Measurements from ENCODE around the gene ACACB.

ACACB gene

DNA sequence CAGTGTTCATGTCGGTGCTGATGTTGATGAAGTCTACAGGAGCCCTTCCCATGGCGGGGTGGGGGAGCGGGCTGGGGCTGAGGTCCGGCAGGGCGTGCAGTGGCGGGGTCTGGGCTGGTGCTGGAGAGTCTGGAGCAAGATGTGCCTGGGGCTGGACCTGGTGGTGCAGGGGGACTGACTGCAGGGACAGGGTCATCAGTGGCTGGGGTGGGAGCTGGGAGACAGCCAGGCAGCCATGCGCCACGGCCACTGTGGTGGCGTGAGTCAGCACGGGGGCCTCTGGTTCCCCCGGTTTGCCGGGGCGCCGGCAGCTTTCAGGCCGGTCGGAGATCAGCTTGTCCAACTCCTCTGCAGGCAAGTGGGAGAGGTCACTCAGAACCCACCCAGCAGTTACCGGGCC is 165.1 kb downstream of the ACACB start:
- no peak for TF ChIP-seq CTCF (IDR thresholded peaks at IDR 0.05; ENCODE audit: extremely low read depth, missing control alignments)
- DNase-seq (ENCODE audit: low spot score), result no peak

DNA sequence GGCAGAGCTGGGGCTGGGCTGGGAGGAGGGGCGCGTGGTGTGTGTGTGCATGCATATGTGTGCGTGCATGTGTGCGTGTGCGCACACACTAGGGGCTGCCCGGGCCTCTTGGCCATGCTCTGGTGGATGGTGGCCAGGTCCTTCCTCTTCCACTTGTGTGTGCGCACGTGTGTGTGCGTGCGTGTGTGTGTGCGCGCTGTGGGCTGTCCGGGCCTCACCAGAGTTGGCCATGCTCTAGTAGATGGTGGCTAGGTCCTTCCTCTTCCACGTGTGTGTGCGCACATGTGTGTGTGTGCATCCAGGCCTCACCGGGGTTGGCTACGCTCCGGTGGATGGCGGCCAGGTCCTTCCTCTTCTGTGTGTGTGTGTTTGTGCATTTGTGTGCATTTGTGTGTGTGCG is 168.0 kb downstream of the ACACB start:
- no peak for DNase-seq (ENCODE audit: low spot score)
- TF ChIP-seq CTCF (IDR thresholded peaks at IDR 0.05; ENCODE audit: extremely low read depth, missing control alignments), result no peak

DNA sequence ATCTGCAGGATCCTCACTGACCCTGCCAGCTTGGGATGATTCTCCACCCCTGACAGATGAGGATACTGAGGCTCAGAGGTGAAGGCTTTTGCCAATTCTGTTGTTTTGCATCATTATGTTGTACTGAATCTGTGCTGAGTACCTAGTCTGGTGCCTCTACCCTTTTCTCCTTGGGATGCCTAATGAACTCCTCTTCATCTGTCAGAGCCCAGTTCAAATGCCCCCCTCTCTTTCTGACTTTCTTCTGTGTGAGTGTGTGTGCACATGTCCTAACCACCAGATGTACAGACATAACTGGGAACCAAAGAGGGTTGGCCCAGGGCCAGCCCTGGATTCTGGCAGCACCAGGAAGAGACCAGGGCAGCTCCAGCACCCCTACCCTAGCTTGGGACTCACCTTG is 169.9 kb downstream of the ACACB start:
- no peak for TF ChIP-seq CTCF (IDR thresholded peaks at IDR 0.05; ENCODE audit: extremely low read depth, missing control alignments)

GRCh38 chr12:109286652-109287051 is 170.3 kb downstream of the ACACB start:
- DNase-seq (ENCODE audit: low spot score), result no peak
- TF ChIP-seq CTCF (IDR thresholded peaks at IDR 0.05; ENCODE audit: extremely low read depth, missing control alignments), result no peak

More for the DNA sequence above, 169.9 kb downstream of the ACACB start:
- no peak for DNase-seq (ENCODE audit: low spot score)

DNA sequence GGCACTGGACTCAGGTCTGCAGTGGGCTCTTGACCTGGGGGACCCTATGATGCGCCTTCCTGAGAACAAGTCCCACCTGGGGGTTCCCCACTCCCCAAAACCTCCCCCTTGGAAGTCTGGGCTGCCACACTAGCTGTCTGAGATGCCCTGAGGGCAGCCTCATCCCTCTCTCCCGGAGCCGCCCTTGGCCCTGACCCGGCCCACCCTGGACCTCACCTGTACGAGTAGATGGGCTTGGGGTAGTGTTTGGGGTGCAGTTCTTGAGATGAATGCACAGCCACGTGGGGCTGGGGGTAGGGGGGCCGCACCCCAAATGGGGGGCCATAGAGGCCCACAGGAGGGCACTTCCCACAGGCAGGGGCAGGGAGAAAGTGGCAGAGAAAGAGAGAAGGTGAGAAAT is 170.8 kb downstream of the ACACB start:
- no peak for TF ChIP-seq CTCF (IDR thresholded peaks at IDR 0.05; ENCODE audit: extremely low read depth, missing control alignments)

DNA sequence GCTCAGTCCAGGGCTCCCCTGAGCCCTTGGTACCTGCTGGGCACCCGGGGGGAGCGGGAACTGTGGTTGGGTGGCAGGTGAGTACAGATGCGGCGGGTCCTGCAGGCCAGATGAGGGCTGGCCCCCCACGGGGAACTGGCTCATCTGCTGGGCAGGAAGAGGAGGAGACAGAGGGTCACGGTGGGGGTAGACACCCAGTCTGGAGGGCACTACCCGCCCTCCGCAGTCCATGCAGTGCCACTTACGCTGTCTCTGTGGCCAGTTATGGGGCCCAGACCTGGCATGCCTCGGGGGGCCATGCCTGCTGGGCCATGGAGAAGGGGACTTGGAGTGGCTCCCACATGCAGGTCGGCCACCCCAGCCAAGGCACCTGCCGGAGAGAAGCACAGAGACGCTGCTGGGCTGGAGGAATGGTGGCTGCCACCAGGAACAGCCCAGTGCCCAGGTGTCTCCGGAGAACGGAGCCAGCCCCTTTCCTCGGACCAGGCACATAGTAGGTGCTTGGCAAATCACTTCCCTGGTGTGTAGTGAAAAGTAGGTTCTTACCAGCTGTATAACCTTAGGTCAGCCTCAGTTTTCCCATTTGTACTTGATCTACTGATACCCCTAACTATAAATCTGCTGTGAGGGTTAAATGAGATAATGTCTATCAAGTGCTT is 171.6 kb downstream of the ACACB start:
- no peak for TF ChIP-seq CTCF (IDR thresholded peaks at IDR 0.05; ENCODE audit: extremely low read depth, missing control alignments)
- no peak for DNase-seq (ENCODE audit: low spot score)

More for the DNA sequence above, 170.8 kb downstream of the ACACB start:
- DNase-seq (ENCODE audit: low spot score), result no peak

- TF ChIP-seq CTCF (IDR thresholded peaks at IDR 0.05; ENCODE audit: extremely low read depth, missing control alignments), result no peak
- no peak for DNase-seq (ENCODE audit: low spot score)
These were observed 172.2 kb downstream of the ACACB start for GRCh38 chr12:109288571-109288970.

Measured in GM20000 (cell line).